Loucy (cell line): ENCODE data around the gene CLDN10.

ENCODE experiments used
- EZH2phosphoT487 ChIP-seq: fragments of 200-600 bp; IDR thresholded peaks from 2 replicates; pipeline ENCODE4 v1.6.1; 2018; ENCODE audit warnings: antibody characterized with exemption, mild to moderate bottlenecking, moderate library complexity, borderline replicate concordance
- TF ChIP-seq, protein P1 (sequence below): fragments of 200-600 bp; sonication (generic); conservative IDR thresholded peaks from 2 replicates; pipeline ENCODE4 v1.5.1; 2014; ENCODE audit warnings: mild to moderate bottlenecking, antibody characterized with exemption, low read length

DNA sequence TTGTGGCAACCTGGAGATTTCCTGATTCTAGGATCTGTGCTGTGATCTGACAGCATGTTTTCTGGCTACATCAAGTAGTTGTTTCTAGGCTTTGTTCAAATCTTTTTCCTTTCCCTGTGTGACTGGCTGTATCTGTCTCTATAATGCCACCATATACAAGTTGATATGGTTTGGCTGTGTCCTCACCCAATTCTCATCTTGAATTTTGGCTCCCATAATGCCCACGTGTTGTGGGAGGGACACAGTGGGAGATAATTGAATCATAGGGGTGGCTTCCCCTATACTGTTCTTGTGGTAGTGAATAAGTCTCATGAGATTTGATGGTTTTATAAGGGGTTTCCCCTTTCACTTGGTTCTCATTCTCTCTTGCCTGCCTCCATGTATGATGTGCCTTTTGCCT is 24.6 kb upstream of the CLDN10 start:
- TF ChIP-seq, protein P1, sequence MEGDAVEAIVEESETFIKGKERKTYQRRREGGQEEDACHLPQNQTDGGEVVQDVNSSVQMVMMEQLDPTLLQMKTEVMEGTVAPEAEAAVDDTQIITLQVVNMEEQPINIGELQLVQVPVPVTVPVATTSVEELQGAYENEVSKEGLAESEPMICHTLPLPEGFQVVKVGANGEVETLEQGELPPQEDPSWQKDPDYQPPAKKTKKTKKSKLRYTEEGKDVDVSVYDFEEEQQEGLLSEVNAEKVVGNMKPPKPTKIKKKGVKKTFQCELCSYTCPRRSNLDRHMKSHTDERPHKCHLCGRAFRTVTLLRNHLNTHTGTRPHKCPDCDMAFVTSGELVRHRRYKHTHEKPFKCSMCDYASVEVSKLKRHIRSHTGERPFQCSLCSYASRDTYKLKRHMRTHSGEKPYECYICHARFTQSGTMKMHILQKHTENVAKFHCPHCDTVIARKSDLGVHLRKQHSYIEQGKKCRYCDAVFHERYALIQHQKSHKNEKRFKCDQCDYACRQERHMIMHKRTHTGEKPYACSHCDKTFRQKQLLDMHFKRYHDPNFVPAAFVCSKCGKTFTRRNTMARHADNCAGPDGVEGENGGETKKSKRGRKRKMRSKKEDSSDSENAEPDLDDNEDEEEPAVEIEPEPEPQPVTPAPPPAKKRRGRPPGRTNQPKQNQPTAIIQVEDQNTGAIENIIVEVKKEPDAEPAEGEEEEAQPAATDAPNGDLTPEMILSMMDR, result no peak
- TF ChIP-seq EZH2phosphoT487, result no peak
